HG02798 (cell line): ENCODE data around the gene LSM4.

ENCODE experiments used
- ATAC-seq: cut with Tn5 transposase; IDR thresholded peaks from one replicate; pipeline ENCODE4 v1.9.1; 2021; ENCODE audit warnings: mild to moderate bottlenecking; ENCODE audit not compliant: unreplicated experiment, poor library complexity

Gene LSM4

DNA sequence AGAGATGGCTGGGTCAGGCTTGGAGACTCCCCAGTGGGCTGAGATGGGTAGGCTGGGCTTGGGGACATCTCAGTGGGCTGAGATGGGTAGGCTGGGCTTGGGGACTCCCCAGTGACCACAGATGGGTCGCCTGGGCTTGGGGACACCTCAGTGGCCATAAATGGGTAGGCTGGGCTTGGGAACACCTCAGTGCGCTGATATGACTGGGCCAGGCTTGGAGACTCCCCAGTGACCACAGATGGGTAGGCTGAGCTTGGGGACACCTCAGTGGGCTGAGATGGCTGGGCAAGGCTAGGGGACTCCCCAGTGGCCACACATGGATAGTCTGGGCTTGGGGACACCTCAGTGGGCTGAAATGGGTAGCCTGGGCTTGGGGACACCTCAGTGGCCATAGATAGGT is 61.4 kb downstream of the LSM4 start:
- no peak for ATAC-seq

DNA sequence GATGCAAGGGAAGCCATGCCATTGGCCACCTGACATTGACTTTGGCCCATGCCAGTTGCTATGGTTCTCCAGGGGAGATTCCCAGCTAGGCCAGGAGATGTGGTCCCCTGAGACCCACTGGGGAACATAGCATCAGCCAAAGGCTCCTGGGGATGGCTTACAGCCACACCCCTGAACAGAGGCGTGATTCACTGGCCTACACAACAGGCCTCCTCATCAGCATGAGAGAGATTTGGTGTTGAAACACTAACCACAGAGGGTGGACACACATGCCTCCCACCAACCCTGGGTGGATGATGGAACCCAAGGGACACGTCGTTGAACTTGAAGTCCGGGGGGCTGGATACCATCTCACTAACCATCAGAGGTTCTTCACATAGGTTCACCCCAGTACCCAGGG is 63.0 kb downstream of the LSM4 start:
- ATAC-seq, result no peak

GRCh38 chr19:18257503-18258470 is 65.1 kb downstream of the LSM4 start:
- ATAC-seq, result no peak
